IPS-NIHi7 (cell line): ENCODE data around the gene BRI3.

ENCODE experiments used
- DNase-seq: peaks from one replicate; pipeline ENCODE4 v3.0.0; 2012; ENCODE audit warnings: mixed read lengths; ENCODE audit errors: extremely low spot score

The BRI3 gene

GRCh38 chr7:98280791-98281756, at the start of gene BRI3:
Gene BRI3 (plus strand): TSS chr7:98281686. CDS start chr7:98281796, 110 bp downstream.
- peak; percentile 94 for DNase-seq

DNA sequence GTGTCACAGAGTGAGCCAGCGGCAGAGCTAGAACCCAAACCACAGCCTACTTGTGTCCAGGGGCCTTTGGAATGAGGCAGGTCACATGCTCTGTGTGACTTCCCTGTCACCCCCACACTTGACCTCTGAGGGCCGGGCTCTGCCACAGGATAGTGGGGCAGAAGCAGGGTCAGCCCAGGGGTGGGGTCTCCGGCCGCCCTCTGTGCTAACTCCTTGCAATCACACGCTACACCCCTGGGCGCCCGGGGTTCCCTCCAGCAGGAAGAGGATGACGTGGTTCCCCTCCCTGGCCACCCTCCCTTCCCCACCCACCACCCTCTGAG, 49.3 kb upstream of the BRI3 start:
- DNase-seq = no peak

DNA sequence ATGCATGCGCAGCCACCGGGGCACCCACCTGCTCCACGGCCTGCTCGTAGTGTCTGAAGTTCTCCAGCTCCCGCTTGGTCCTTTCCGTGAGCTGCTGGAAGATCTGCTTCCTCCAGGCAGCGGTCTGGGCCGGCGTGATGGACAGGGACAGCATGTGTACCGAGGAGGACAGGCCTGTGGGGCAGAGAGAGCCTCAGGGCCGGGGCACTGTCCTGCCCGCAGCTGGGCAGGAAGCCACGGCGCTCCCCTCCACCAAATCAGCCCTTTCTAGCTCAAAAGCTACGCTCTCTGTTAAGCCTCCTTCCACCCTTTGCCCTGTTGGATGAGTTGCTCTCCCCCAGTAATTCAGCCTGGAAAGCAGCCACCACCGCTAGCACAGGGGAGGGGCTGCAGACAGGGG, 48.7 kb upstream of the BRI3 start:
- DNase-seq = no peak

DNA sequence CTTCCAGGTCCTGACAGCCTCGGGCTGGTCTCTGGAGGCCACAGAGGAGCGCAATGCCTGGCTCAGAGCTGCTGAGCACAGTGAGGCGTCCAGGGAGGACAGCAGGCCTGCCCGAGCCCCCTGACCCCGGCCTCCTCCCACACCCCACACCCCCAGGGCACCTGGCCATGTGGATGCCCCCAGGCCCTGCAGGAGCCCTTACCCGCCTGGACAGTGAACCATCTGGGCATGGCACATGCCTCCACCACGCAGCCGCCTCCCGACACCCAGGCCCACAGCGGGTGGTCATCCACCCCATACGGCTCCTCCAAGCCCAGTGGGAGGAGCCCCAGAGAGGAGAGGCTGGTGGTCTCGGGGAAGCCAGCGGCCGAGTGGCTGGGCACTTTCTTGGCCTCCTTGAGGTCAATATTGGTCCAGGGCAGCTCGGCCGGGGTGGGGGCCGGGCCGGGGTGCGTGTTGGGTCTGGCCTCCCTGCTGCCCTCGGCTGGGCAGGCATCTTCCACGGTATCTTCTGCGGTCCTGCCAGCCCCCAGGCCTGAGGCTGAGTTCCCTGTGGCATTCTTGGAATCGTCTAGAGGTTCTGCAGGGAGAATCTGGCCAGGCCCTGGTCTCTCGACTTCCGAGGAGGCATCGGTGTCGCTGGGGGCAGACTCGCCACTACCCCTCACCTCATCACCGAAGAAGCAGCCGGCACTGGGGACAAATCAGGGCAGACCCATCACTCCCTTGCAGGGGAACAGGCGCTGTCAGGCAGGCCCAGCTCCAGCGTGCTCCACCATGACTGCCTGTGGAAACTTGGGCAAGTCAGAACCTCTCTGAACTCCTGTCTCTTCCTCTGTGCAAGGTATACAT, 48.0 kb upstream of the BRI3 start:
- DNase-seq = no peak

DNA sequence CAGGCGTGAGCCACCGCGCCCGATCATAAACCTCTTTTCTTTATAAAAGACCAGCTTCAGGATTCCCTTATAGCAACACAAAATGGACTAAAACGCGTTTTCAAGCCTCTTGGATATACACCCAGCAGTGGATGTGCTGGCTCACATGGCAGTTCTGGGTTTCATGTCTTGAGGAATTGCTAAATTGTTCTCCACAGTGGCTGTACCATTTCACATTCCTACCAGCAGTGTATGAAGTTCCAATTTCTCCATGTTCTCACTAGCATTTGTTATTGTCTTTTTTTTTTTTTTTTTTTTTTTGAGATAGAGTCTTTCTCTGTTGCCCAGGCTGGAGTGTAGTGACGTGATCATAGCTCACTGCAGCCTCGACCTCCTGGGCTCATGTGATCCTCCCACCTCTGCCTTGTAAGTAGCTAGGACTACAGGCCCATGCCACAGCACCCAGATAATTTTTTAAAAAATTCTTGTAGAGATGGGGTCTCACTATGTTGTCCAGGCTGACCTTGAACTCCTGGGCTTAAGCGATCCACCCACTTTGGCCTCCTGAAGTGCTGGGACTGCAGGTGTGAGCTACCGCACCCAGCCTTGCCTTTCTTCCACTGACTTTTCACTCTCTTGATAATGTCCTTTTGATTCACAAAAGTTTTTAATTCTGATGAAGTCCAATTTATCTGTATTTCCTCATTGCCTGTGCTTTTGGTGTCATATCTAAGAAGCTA, 46.9 kb upstream of the BRI3 start:
- DNase-seq = no peak

GRCh38 chr7:98235901-98236300, 45.6 kb upstream of the BRI3 start:
- DNase-seq = no peak

GRCh38 chr7:98236355-98237185, 44.9 kb upstream of the BRI3 start:
- DNase-seq = no peak

DNA sequence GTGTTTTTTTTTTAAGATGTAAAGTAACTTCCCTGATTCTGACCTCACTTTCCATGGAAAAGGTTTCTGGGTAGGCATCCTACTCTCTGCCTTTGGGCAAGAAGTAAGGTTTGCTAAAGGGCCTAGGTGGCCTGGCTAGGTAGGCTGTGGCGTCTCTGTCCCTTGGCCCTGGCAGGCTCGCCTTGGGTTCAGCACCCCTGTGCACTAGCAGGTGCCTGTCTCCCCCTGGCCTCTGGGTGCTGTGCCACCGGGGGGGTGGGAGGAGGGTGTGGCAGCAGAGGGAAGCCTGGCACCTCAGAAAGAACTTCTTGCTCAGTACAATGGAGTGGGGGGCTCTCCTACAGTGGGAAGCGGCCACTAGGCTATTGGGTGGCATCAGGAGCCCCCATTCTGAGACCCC, 43.4 kb upstream of the BRI3 start:
- no peak for DNase-seq

DNA sequence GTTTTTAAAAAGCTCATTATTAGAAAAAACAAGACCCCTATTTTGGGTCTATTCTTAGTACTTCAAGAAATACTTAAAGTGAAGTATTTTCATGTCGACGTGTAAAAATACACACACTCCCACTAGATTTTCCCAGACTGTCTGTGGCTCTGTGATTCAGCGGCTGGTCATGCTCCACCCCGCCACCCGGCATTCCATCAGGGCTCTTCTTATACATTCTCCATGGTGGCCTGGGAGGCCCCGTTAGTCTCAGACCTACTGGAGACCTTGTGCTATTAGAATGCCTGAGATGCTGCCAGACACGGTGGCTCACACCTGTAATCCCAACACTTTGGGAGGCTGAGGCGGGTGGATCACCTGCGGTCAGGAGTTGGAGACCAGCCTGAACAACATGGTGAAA, 42.5 kb upstream of the BRI3 start:
- DNase-seq = no peak

DNA sequence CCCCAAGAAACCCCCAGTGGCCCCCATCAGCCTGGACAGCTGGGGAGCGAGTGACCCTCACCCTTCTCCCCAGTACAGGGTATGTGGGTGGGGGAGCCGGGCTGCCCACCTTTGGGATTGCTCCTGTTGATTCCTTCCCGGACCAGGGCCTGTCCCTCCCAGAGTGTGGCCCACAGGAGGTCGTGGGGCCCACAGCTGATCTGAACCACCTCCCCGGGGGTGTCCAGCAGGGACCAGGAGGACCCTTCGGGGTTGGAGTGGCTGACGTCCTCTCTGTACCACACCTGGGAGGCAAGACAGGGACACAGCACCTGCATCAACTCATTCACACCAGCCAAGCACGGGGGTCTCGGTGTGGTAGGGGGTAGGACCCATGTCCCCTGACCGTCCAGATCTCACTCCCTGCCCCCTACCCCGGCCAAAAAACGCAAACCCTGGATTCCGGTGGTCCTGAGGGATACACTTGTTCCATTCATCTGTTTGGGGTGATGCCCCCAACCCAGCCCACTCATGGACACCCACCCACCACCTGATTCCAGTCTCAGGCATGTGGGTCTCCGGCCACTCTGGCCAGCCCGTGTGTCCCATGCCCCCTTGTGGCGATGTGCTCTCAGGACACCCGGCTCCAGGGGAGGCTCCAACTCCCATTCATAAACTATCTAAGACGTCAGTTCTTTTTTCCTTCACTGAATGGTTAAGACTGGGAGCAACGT, 40.4 kb upstream of the BRI3 start:
- peak; percentile 89 for DNase-seq

GRCh38 chr7:98241674-98242241, 39.7 kb upstream of the BRI3 start:
- no peak for DNase-seq

DNA sequence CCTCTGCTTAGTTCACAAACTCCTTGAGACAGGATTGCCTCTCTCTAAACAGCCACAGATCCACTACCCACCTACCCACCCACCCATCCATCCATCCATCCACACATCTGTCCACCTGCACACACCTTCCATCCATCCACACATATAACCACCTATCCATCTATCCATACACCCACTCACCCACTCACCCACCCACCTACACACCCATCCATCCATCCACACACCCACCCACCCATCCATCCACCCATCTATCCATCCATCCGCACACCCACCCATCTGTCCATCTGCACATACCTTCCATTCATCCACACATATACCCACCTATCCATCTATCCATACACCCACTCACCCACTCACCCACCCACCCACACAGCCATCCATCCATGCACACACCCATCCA, 39.1 kb upstream of the BRI3 start:
- DNase-seq = no peak

- no peak for DNase-seq
Measured at GRCh38 chr7:98242934-98243333, 38.6 kb upstream of the BRI3 start.

DNA sequence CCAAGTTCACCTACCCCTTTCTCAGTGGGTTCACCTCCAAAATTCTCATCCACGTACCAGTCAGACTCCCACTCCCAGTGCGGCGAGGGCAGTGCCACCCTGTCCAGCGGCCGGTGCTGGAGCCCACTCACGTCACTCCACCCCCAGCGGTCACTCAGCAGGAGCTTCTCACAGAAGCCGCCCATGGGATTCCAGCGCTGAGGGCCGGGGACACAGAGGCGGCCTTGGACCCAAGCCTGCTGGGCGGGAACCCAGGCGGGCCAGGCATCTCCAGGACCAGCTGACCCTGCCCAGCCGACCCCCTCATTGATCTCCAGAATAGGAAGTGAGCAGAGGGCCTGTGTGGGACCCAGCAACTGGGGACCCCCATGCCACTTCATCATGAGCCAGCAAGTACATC, 36.6 kb upstream of the BRI3 start:
- DNase-seq = no peak

- no peak for DNase-seq
Measured at GRCh38 chr7:98248156-98248555, 33.3 kb upstream of the BRI3 start.

- DNase-seq = peak; percentile 12
Measured at GRCh38 chr7:98249106-98249505, 32.4 kb upstream of the BRI3 start.

GRCh38 chr7:98250789-98251188, 30.7 kb upstream of the BRI3 start:
- DNase-seq = peak; percentile 24

- peak; percentile 21 for DNase-seq
Measured at GRCh38 chr7:98251231-98251600, 30.3 kb upstream of the BRI3 start.

GRCh38 chr7:98251601-98252424, 29.7 kb upstream of the BRI3 start, which contains the start of gene TECPR1:
Gene TECPR1 (minus strand): TSS chr7:98252232. CDS start chr7:98246146, 6,086 bp downstream.
- DNase-seq = peak; percentile 100
